SU-DHL-6 (cell line): ENCODE measurements around the gene FGF16.
"Not testable (repeated sequence)": the region's sequence is repeated elsewhere in the genome, so short reads cannot be mapped to it uniquely, and the experiment has no call there.

Experiments
- H2AFZ ChIP-seq: fragments of 200-600 bp; sonication (generic); 2 replicates; pipeline ENCODE4 v1.6.1; 2014; ENCODE audit warnings: low read depth, mild to moderate bottlenecking, moderate library complexity, mixed read lengths, antibody characterized with exemption, low read length; ENCODE audit not compliant: severe bottlenecking
- H3F3A ChIP-seq: fragments of 200-600 bp; shearing (Covaris generic); 2 replicates; pipeline ENCODE4 v1.6.0; 2016; ENCODE audit warnings: antibody characterized with exemption, mild to moderate bottlenecking; ENCODE audit not compliant: insufficient read depth
- H3K27ac ChIP-seq: fragments of 200-600 bp; sonication (generic); 2 replicates; pipeline ENCODE4 v1.5.1; 2016; ENCODE audit warnings: low read depth, mild to moderate bottlenecking, low read length, moderate library complexity, mixed read lengths
- H3K27me3 ChIP-seq: fragments of 200-600 bp; sonication (generic), shearing (Covaris generic); 2 replicates; pipeline ENCODE4 v1.6.0; 2014; ENCODE audit warnings: mild to moderate bottlenecking, low read length
- H3K36me3 ChIP-seq: fragments of 200-600 bp; sonication (generic); 2 replicates; pipeline ENCODE4 v1.6.1; 2014; ENCODE audit warnings: mild to moderate bottlenecking, low read length, mixed read lengths
- H3K4me2 ChIP-seq: fragments of 300-600, 200-600 bp; shearing (Covaris generic), sonication (generic); 2 replicates; pipeline ENCODE4 v1.6.0; 2014; ENCODE audit warnings: low read length, low read depth, mild to moderate bottlenecking; ENCODE audit not compliant: poor library complexity, severe bottlenecking
- H3K4me3 ChIP-seq: fragments of 200-600 bp; sonication (generic); 2 replicates; pipeline ENCODE4 v1.5.1; 2014; ENCODE audit warnings: antibody characterized with exemption, low read length, mild to moderate bottlenecking, mixed read lengths; ENCODE audit not compliant: insufficient read depth, poor library complexity, severe bottlenecking
- H3K79me2 ChIP-seq: fragments of 200-600 bp; sonication (generic); 2 replicates; pipeline ENCODE4 v1.6.1; 2014; ENCODE audit warnings: mild to moderate bottlenecking, low read length, moderate library complexity; ENCODE audit not compliant: insufficient read depth
- H3K9ac ChIP-seq: fragments of 200-600 bp; sonication (generic); 2 replicates; pipeline ENCODE4 v1.7.0; 2014; ENCODE audit warnings: mild to moderate bottlenecking, low read length
- H3K9me2 ChIP-seq: fragments of 200-600 bp; sonication (generic); replicated peaks from 2 replicates; pipeline ENCODE4 v1.6.1; 2014; ENCODE audit warnings: low read length; ENCODE audit not compliant: insufficient read depth
- H3K9me3 ChIP-seq: fragments of 200-600 bp; sonication (generic); 2 replicates; pipeline ENCODE4 v1.6.1; 2014; ENCODE audit warnings: low read length, mixed read lengths; ENCODE audit not compliant: insufficient read depth
- H4K20me1 ChIP-seq: fragments of 200-600 bp; sonication (generic); 2 replicates; pipeline ENCODE4 v1.6.1; 2014; ENCODE audit warnings: low read depth, mild to moderate bottlenecking, antibody characterized with exemption, low read length, moderate library complexity, mixed read lengths
- CTCF ChIP-seq: fragments of 200-600 bp; sonication (generic); IDR thresholded peaks from one replicate; pipeline ENCODE4 v1.5.1; 2017; ENCODE audit warnings: antibody characterized with exemption, mild to moderate bottlenecking, low read length, moderate library complexity; ENCODE audit not compliant: insufficient read depth, poor library complexity, severe bottlenecking
- EZH2phosphoT487 ChIP-seq: fragments of 200-600 bp; sonication (generic), shearing (Covaris generic); conservative IDR thresholded peaks from 2 replicates; pipeline ENCODE4 v1.6.1; 2018; ENCODE audit warnings: mild to moderate bottlenecking, antibody characterized with exemption, low read length, moderate library complexity, mixed read lengths

FGF16 gene

DNA sequence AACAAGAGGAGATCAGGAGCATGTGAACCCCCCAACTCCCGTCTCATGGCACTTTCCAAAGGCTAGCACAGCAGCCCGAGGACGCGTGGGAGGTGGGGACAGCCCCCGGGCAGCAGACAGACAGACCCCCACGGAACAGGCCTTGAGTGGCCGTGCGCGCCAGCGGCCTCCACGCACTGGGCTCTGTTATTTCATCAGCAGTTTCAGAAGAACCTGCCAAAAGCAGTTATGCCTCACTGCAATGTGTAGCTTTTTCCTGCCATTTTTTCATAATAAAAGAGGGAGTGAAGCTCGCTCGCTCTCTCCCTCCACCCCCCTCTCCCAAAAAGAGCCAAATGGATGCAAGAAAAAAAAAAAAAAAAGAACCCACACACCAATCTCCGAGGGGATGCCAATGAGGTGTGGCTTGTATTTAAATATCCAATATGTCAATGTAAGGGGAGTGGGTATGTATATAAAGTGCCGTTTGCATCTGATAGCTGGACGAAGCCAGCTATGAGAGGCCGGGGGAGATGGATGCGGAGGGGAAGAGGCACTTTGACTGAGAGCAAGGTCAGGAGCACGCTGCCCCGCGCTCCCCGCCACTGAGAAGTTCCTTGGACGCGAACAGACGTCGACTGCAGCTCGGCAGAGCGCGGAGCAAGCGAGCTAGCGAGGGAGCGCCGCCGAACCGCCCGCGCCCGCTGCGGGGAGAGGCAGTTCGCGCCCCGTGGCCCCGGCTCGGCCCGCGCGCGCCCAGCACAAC, at the start of gene FGF16:
FGF16 (plus strand) TSS at position 482 of the 745 bp plus-strand sequence. CDS start 286 bp downstream, outside the sequence.
- Histone ChIP-seq H3K9ac (no peak within 1 kb of the TSS), H3K79me2 (no peaks in the 10 kb centered on the region)

GRCh38 chrX:77398330-77398954, 48.7 kb upstream of the FGF16 start:
- no peaks in the 10 kb centered on the region for H3K9me2 ChIP-seq
- H3K4me2 ChIP-seq: no peak overlapping the region
- H3K9me3 ChIP-seq: no peaks in the 10 kb centered on the region
- H3K27ac ChIP-seq: no peak overlapping the region
- H3K27me3 ChIP-seq: no peaks in the 10 kb centered on the region
- H3K36me3 ChIP-seq: no peaks in the 10 kb centered on the region
- no peak overlapping the region for H2AFZ ChIP-seq
- no peaks in the 10 kb centered on the region for H3K79me2 ChIP-seq
- no peak for TF ChIP-seq CTCF
- no peak for TF ChIP-seq EZH2phosphoT487
- H3K9ac ChIP-seq: no peak overlapping the region
- no peaks in the 10 kb centered on the region for H4K20me1 ChIP-seq
- no peak overlapping the region for H3K4me3 ChIP-seq
- H3F3A ChIP-seq: no peaks in the 10 kb centered on the region

More for the DNA sequence above, at the start of gene FGF16:
- H3F3A ChIP-seq: no peaks in the 10 kb centered on the region
- H4K20me1 ChIP-seq: no peaks in the 10 kb centered on the region
- no peak for TF ChIP-seq EZH2phosphoT487
- TF ChIP-seq CTCF: no peak
- H3K9me2 ChIP-seq: no peaks in the 10 kb centered on the region
- no peak within 1 kb of the TSS for H2AFZ ChIP-seq
- no peak within 1 kb of the TSS for H3K27ac ChIP-seq
- no peaks in the 10 kb centered on the region for H3K36me3 ChIP-seq
- no peaks in the 10 kb centered on the region for H3K27me3 ChIP-seq
- peak within 1 kb of the TSS; percentile 24 for H3K4me2 ChIP-seq
- H3K4me3 ChIP-seq: no peak within 1 kb of the TSS
- no peaks in the 10 kb centered on the region for H3K9me3 ChIP-seq

DNA sequence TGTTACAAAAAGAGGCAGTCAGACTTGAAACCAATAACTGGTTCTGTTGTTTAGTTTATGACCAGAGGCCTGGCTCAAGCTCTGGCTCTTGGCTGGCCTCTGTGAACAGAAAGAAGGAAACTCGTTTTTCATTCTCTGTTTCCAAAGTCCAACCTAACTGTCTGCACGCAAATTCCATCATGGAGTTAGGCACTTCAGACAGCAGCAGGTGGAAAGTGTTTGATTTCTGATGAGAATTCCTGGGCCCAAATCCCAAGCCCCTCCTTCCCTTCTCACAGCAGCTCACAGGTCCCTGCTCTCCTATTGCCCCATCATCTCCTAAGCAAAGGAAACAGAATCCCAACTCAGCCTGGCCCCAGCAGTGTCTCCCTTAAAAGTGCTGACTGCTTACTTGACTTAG, 42.8 kb upstream of the FGF16 start:
- Histone ChIP-seq H2AFZ (no peak overlapping the region), H3K4me3 (no peak overlapping the region), H3K9me2 (no peaks in the 10 kb centered on the region), H3K79me2 (no peaks in the 10 kb centered on the region), H3K27me3 (no peaks in the 10 kb centered on the region), H3K27ac (no peak overlapping the region), H3K9me3 (no peaks in the 10 kb centered on the region), H3F3A (no peaks in the 10 kb centered on the region), H4K20me1 (no peaks in the 10 kb centered on the region), H3K9ac (no peak overlapping the region), H3K4me2 (no peak overlapping the region), H3K36me3 (no peaks in the 10 kb centered on the region)
- no peak for TF ChIP-seq CTCF
- TF ChIP-seq EZH2phosphoT487: no peak

GRCh38 chrX:77407821-77408220, 39.4 kb upstream of the FGF16 start:
- not testable (repeated sequence) for H4K20me1 ChIP-seq, H3K9me2 ChIP-seq, H3K27me3 ChIP-seq, H3K79me2 ChIP-seq, H3K9me3 ChIP-seq, H3F3A ChIP-seq, H3K9ac ChIP-seq, H3K27ac ChIP-seq, H3K4me2 ChIP-seq, H2AFZ ChIP-seq, H3K36me3 ChIP-seq, H3K4me3 ChIP-seq
